Fibroblast of skin of abdomen (primary cell): ENCODE results near the gene MACC1.
"Not testable (repeated sequence)": the region's sequence is repeated elsewhere in the genome, so short reads cannot be mapped to it uniquely, and the experiment has no call there.

Experiments
- DNase-seq: peaks from one replicate; pipeline ENCODE4 v3.0.0-alpha.2; 2013

The MACC1 gene

DNA sequence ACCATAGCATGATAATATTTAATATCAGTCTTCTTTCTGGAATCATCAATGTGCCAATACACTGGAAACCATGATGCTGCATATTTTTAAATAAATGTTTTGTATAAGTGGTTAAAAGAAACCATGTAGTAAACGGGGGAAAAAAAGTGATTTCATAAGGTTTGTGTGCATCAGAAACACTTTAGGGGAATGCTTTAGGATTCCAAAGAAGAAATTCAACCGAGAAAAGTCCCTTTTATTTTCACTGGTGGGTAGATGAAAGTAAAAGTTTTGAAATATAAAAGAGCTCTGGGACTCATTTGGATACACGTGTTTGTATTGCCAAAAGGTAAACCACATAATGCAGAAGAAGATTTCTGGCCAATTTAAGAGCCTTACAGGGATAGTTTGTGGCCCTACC, 11.9 kb upstream of the MACC1 start:
- no peak for DNase-seq

DNA sequence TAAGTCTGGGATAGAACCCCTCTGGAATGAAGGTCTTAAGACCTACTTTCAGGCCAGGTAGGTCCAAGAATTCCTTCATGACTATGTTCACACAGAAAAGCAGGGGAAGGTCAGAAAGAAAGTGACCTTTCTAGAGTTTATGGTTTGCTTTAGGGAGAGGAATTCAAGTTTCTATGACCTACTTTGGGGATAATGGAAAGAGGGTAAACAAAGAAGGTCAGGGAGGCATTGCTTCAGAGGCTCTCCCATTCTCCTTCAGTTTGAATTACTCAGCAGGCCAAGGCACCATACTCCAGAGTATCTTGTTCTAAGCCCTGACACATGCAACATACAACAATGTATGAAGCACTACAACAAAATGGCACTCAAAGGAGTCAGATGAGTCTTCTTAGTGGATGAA, 11.5 kb upstream of the MACC1 start:
- no peak for DNase-seq

DNA sequence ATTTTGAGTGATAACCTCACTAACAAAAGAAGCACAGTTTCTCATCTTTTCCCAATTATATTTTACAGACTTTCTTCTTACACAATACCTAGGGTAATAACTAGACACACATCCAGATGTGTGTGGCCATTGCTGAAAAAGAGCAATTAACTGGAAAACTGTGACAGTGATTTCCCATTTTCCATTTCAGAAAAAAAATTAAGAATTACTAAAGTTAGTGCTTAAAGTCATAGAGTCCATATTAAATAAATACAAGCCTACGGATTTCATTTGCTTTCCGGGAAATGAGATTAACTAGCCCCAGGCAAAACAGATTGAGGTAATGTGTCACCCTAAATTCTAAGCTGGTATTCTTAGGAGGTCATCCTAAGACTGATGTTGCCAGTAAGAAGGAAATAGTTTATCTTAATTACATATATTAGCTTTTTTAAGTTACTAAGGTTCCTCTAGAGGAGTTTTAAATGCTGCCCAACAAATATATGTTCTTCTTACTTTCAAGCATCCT, 10.2 kb upstream of the MACC1 start:
- DNase-seq: no peak

DNA sequence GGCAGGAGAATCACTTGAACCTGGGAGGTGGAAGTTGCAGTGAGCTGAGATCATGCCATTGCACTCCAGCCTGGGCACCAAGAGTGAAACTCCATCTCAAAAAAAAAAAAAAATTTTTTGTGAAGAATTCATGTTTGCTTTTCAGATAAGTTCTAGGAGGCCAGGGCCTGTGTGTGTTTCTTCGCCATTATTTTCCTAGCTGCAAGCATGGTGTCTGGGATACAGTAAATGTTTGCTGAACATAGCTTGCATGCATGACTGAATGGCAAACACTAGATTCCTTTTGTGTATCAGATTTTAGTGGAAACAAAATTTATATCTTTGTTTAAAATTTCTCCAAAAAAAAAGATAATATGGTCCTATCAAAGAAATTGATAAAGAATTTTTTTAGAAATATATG, 9.7 kb upstream of the MACC1 start:
- no peak for DNase-seq

DNA sequence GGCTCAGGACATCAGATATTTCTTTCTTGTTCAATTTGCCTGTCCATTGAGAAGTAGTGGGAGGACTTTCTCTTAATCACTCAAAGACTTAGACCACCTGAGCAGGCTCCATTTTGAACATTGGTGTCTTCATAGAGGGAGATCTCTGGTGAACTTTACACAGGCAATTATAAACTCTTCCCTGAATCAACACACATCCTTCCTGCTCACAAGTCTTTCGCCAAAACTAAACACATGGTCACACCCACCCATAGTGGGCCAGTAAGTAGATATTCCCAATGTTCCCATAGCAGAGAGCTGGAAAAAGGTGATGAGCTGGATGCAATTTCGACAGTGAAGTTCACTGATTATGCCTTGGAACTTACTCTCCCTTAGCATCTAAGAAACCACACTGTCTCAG, 8.2 kb upstream of the MACC1 start:
- DNase-seq: no peak

DNA sequence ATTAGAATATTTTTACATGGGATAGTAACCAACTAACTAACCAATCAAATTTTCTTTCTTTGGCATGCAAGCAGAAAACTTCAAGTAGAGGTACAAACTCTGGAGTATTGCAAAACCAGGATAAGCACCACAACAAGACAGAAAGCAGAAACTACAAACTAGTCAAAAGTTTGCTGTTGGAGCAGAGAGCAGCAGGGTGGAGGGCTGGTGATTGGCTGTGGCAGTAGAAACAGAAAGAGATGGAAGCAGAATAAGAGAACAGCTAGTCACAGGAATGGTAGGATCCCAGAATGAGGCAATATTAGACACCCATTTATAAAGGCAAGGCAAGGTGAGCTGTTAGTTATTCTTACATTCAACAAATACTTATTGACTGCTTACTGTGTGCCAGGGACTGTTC, 6.8 kb upstream of the MACC1 start:
- no peak for DNase-seq

DNA sequence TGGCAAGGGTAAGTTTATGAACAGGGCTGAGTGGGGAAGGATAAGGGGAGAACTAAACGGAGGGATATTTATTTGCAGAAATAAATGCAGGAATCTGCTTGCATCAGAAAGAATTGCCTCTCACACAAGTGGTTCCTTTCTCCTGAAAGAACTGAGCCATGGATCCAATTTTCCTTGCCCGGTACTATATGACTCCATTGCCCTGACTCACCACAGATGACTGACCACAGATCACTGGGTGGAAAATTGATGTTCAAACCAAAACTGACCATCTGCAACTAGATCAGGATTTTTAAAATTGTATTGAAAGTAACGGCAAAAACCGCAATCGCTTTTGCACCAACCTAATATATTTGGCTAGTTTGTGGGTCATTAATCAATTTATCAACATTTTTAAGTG, 6.2 kb upstream of the MACC1 start:
- DNase-seq: peak; percentile 58

DNA sequence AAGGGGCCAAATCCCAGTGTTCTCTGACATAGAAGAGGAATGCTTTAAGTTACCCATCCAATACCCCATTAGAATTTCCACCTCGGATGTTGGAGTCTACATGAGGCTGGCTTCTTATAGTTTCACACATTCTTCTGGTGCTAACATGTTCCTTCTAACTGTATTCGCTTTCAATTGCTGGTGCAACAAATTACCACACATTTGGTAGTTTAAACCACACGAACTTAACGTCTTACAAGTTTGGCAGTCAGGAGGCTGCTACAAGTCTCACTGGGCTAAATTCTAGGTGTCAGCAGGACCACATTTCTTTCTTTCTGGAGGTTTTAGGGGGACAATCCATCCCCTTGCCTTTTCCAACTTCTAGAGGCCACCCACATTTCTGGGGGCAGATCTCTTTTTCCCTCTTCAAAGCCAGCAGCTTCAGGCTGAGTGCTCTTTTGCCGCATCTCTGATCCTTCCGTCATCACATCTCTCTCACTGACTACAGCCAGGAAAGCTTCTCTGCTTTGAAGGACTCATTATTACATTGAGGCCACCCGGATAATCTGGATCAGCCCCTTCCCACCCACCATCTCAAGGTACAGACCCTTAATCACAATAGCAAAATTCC, 5.1 kb upstream of the MACC1 start:
- DNase-seq: no peak

DNA sequence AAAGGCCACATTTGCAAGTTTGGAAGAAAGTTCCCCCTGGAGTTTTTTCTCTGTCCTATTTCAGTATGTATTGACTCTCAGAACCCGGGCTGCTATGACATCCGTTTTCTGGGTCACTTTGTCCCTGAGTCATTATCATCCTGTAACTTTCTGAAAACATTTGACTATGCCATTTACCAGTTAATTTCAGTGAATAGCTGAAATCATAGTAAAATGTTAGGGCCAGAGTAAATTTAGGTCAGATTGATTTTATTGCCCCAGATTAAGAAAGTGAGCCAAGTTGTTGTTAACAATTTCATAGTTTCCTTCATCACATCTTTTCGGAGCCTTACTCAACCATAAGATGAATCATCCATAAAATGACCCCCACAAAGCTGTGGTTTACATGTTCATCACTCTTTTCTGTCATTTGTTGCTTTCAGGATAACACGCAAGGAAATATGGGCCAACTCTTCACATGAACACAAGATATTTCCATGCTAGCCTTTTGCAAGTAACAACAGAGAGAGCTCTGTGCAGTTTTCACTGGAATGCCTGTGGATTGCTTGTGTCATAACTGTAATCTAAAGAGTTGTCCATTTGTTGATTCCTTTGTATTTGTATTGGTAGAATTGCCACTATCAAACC, 3.9 kb upstream of the MACC1 start:
- DNase-seq: peak; percentile 98

DNA sequence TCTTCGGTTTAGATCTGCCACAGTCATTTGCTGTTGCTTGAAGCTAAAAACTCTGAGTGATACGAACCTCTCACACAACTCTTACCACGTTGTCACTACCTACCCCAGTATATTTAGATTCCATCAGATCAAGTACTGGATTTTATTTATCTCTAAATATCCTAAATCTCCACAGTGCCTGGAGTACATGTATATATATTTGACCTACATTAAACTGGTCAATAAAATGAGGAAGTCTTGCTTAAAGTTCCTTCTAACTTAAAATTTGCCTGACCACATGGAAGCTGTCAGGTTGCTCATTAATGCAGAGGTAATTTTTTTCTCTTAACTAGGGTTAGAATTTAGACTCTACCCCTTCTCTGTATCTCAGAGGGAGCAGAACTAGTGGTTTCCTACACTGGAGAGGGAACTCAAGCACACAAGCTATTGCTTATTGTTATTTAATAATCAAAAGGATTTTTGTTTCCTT, 3.1 kb upstream of the MACC1 start:
- no peak for DNase-seq

DNA sequence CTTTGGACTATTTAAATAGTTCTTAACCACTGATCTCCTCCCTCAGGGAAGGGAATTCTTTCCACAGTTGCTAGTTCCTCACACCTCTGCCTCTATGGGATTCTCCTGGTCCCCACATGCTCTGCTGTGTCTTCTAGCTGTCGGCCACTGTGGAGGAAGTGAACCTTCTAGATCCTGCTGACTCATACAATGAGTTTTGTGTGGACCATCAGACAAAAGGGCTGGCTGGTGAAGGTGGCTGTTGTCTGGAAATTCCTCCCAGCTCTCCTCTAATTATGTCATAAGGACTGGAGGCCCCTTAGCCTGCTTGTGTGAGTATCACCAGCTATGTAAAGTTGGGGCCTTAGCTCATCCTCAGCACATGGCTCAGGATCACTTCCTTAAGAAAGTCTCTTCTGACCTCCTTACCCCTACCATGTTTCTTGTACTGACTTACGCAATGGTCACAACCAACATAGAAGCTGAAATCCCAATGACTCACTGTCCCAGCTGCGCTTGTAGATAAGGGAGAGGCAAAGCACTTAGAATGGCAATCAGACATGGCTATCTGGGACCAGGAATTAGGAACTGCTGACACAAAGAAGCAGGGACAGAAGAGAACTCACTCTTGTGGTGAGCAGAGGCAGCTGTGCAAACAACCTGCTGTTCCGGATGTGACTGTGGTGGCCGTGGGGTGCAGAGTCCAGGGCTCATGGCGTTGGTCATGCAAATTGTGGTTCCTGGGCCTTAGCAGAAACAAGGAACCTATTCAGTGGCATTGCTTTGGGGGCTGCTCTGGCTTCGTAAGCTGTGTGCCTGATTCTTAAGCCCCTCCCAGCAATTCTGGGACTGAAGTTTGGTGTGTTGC, 2.5 kb upstream of the MACC1 start:
- DNase-seq: peak; percentile 73

DNA sequence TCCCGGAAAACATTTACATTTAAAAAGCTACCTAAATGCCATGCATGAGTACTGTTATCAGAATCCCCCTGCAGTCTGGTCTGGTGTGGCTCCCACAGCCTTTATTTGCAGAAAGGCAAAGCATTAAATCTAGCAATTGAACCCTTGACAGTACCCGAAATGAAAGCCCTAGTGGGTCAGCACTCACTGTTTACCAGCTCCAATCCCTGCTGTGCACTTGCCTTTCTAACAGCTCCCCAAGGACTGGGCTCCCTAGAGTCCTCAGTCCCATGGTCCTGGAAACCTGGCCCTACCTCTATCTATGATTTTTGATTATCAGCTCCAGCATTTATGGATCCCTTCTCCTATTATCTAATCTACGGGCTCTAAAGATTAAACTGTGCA, 1.9 kb upstream of the MACC1 start:
- DNase-seq: no peak

DNA sequence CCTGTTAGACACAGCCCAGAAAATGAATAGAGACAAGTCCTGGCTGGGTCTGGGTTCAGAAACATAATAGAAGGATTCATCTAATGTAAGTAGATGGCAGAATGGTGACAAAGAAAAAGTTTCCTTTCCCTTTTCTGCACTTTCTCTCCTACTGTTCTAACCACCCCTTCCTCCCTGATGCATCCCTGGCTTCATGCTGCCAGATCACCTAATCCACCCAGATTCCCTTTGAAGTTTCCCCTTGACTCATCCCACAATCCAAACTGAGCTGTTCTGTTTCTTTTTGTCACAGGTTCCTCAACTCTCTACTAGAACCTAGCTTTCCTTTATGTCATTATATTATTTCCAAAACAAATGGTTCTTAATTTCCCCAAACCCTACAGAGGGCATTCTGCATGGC, 1.1 kb upstream of the MACC1 start:
- no peak for DNase-seq

DNA sequence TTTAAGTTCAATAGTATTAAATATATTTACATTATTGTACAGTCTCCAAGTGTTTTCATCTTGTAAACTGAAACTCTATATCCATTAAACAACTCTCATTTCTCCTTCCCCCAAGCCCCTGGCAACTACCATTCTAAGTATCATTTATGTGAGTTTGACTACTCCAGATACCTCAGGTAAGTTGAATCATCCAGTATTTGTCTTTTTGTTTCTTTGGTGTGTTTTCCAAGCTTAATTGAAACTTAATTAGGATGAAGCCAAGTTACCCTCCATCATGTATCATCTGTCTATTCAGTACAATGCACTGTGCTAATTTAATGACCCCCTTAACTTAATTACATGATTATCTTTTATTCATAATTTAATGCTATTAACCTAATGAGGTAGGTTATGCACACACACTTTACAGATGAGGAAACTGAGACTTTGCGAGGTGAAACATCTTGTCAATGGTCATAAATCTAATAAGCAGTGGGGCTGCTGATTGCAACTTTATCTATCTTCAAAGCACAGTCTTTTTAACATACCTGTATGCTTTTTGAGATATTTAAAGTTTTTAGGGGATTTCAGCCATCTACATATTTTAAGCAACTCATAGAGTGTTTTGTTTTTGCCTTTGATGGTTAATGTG, 663 bp downstream of the MACC1 start:
- no peak for DNase-seq

DNA sequence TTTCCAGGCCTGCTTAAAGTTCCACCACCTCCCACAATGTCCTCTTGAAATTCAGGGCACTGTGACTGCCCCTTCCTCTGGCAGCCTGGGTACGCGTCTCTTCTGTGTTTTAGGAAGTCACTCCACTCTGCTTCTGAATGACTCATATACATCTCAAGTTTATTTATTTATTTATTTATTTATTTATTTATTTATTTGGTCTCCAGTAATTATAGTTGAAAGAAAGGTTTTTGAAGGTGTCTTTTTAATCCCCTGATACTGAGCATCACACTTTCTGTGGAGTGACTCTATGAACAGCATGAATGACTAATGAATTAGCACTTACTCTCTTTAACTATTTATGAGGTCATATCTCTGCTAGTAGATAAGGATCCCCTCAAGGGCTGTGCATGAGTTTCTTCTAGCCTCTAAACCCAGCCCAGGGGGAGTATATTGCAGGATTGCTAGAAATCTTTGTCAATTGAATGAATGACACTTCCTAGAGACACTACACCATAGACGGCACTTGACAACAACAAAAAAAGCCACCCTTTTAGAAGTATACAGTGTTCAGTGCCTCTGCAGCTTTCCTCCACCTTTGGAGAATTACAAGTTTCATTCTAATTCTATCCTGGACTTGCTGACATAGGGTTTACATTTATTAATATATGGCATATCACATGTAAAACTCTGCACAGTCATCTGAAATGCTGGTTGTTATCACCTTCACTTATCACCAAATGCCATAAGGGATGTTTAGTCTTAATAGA, 2.1 kb downstream of the MACC1 start:
- no peak for DNase-seq

DNA sequence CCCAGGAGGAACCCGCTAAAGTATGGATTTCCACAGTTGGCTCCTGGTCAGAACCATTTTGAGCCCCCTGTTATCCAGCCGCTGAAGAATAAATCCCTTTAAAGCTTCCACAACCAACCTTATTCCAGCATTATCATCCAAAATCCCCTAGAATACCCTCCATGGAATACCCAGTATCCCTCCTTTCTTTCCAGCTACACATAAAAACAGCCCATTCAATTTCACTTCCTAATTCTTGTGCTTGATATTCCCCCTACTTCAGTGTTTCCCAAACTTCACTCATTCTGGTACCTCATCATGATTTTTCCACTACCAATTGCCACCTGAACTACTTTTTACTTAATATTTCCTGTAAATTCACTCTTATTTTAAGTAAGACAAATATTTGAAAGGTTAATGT, 3.1 kb downstream of the MACC1 start:
- no peak for DNase-seq

DNA sequence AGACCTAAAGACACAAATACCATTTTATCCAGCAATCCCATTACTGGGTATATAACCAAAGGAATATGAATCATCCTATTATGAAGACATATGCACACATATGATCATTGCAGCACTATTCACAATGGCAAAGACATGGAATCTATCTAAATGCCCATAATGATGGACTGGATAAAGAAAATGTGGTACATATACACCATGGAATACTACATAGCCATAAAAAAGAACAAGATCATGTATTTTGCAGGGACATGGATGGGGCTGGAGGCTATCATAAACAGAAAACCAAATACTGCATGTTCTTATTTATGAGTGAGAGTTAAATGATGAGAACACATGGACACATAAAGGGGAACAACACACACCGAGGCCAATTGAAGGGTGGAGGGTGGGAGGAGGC, 3.8 kb downstream of the MACC1 start:
- DNase-seq: no peak

DNA sequence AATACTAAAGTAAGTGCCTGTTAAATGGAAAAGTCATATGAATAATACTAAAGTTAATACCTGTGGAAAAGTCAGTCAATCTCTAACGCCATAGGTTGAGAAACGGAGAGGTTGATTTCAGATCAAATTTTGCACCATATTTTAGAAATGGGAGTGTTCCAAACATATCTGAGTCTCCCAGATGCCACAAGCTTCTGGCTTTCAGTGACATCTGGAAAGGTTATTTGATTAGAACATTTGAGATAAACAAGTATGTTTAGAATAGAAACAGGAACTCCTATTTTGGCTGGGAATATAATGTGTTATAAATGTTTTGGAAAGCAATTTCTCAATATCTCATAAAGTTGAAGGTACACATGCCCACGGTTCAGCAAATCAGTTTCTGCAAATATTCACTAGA, 5.8 kb downstream of the MACC1 start:
- no peak for DNase-seq

DNA sequence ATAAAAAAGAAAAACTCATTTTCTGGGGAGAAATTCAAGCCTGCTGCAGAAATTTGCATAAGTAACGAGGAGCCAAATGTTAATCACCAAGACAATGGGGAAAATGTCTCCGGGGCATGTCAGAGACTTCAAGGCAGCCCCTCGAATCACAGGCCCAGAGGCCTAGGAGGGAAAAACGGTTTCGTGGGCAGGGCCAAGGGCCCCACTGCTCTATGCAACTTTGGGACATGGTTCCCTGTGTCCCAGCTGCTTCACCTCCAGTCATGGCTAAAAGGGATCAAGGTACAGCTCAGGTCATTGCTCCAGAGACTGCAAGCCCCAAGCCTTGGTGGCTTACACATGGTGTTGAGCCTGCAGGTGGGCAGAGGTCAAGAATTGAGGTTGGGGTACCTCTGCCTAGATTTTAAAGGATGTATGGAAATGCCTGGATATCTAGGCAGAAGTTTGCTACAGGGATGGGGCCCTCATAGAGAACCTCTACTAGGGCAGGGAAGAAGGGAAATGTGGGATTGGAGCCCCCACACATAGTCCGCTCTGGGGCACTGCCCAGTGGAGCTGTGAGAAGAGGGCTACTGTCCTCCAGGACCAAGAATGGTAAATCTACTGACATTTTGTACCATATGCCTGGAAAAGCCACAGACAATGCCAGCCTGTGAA, 8.4 kb downstream of the MACC1 start:
- no peak for DNase-seq

DNA sequence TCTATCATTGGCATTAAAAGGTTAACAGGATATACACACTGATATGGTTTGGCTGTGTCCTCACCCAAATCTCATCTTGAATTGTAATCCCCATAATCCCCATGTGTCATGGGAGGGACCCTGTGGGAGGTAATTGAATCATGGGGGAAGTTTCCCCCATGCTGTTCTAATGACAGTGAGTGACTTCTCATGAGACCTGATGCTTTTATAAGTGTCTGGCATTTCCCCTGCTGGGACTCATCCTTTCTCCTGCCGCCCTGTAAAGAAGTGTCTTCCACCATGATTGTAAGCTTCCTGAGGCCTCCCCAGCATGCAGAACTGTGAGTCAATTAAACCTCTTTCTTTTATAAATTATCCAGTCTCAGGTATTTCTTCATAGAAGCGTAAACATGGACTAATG, 9.4 kb downstream of the MACC1 start:
- not testable (repeated sequence) for DNase-seq

DNA sequence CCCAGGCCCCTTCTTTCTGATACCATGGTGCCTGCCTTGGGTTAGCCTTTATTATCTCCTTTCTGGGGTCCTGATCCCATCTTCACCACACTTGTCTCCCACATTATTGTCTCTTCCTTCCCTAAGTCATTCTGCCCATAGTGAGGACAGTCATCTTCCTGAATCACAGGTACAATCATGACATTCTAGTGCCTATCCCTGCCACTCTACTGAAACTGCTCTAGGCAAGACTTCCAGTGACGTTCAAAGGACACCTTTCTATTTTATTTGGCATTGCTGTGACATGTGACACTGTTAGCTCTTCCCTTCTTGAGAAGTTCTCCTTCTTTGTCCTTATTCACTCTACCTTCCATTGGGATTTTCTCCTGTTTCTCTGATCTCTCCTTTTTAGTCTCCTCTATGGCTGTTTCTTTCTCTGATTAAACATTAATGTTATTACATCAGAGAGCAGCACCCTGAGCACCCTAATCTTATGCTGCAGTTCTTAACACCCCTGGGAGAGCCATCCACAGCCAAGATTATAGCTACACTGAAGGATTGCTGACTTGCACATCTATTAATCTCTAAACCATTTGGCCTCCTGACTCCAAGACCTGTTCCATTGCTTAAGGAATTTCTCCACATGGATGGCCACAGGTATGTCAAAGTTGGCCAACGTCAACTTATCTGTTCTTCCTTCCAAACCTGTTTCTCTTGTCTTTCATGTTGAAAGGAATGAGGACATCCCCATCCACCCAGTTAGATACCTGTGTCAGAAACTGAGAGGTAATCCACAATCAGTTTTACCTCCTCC, 10.9 kb downstream of the MACC1 start:
- no peak for DNase-seq
